ENCODE results near the gene R3HDM4. TPM values are rescaled to one million over a fixed set of nuclear protein-coding genes. Genes with fewer than 3 reads are reported as not detected.

R3HDM4 gene
- total and polyA plus RNA-seq, 4 donors = 14.1 to 72.4 (median 20.2) TPM

DNA sequence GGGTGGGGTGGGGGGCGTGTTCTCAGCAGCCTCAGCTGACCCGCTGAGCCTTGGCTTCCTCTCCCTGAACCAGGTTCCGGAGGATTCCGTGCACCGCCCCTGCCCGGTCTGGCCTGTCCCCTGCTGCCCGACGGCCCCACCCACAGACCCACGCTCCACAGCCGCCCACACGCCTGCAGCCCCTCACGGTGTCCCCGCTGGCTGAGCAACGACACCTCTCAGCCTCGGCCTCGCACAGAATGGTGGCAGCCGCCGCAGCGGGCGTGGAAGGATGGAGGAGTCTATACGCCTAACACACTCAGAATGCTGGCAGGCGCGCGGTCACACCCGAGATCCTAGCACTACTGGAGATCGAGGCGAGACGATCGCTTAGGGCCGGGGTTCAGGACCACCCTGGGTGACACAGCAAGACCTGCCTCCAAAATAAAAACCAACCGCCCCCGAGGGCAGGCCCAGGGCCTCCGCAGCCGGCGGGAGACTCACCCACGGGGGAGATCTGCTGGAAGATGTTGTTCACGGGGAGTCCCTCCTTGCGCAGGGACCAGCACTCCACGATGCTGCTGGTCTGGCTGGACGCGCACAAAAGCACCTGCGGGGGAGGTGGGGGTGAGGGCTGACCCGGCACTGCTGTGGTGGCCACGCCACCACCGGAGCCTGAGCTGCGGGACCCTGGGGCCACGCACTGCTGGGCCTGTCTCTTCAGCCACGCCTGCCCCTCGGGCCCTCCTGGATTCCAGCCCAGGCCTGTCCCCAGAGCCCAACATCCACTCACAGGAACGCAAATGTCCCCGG is 28.4 kb downstream of the R3HDM4 start:
- DNase-seq (ENCODE audit: low spot score) = no peak
- H3K36me3 ChIP-seq (ENCODE audit: control insufficient read depth in 4 of 4, insufficient read depth in 3 of 4, low read depth in 1 of 4, low read length in 3 of 4) = peaks cover 0 to 69% (median 19%) of the 10 kb centered on the region in 4 donors
- no peak for TF ChIP-seq JUND (IDR thresholded peaks at IDR 0.05)
- TF ChIP-seq SP1 (IDR thresholded peaks at IDR 0.05) = no peak
- TF ChIP-seq, protein P1, sequence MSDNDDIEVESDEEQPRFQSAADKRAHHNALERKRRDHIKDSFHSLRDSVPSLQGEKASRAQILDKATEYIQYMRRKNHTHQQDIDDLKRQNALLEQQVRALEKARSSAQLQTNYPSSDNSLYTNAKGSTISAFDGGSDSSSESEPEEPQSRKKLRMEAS (IDR thresholded peaks at IDR 0.05) = no peak
- TF ChIP-seq, protein P2, sequence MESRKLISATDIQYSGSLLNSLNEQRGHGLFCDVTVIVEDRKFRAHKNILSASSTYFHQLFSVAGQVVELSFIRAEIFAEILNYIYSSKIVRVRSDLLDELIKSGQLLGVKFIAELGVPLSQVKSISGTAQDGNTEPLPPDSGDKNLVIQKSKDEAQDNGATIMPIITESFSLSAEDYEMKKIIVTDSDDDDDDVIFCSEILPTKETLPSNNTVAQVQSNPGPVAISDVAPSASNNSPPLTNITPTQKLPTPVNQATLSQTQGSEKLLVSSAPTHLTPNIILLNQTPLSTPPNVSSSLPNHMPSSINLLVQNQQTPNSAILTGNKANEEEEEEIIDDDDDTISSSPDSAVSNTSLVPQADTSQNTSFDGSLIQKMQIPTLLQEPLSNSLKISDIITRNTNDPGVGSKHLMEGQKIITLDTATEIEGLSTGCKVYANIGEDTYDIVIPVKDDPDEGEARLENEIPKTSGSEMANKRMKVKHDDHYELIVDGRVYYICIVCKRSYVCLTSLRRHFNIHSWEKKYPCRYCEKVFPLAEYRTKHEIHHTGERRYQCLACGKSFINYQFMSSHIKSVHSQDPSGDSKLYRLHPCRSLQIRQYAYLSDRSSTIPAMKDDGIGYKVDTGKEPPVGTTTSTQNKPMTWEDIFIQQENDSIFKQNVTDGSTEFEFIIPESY (IDR thresholded peaks at IDR 0.05) = no peak
- no peak for TF ChIP-seq NR2F2 (IDR thresholded peaks at IDR 0.05)
- TF ChIP-seq, protein P3, sequence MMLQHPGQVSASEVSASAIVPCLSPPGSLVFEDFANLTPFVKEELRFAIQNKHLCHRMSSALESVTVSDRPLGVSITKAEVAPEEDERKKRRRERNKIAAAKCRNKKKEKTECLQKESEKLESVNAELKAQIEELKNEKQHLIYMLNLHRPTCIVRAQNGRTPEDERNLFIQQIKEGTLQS (IDR thresholded peaks at IDR 0.05) = no peak
- TF ChIP-seq GABPA (IDR thresholded peaks at IDR 0.05 in 1 of 2, conservative IDR thresholded peaks at IDR 0.05 in 1 of 2) = no peak
- TF ChIP-seq, protein P4, sequence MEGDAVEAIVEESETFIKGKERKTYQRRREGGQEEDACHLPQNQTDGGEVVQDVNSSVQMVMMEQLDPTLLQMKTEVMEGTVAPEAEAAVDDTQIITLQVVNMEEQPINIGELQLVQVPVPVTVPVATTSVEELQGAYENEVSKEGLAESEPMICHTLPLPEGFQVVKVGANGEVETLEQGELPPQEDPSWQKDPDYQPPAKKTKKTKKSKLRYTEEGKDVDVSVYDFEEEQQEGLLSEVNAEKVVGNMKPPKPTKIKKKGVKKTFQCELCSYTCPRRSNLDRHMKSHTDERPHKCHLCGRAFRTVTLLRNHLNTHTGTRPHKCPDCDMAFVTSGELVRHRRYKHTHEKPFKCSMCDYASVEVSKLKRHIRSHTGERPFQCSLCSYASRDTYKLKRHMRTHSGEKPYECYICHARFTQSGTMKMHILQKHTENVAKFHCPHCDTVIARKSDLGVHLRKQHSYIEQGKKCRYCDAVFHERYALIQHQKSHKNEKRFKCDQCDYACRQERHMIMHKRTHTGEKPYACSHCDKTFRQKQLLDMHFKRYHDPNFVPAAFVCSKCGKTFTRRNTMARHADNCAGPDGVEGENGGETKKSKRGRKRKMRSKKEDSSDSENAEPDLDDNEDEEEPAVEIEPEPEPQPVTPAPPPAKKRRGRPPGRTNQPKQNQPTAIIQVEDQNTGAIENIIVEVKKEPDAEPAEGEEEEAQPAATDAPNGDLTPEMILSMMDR (IDR thresholded peaks at IDR 0.05; ENCODE audit: low read depth, low read length, missing input control) = no peak
- TF ChIP-seq TAF1 (conservative IDR thresholded peaks at IDR 0.05) = no peak
- no peak for TF ChIP-seq YY1 (IDR thresholded peaks at IDR 0.05)
- TF ChIP-seq RXRA (IDR thresholded peaks at IDR 0.05) = no peak
- no peak for TF ChIP-seq EGR1 (IDR thresholded peaks at IDR 0.05; ENCODE audit: low read depth in 2 of 2)
- no peak for TF ChIP-seq FOXA2 (IDR thresholded peaks at IDR 0.05)
- H3K4me3 ChIP-seq (ENCODE audit: low read depth in 1 of 3, low read length in 3 of 3) = no peak overlapping the region
- no peak overlapping the region for H3K27ac ChIP-seq (ENCODE audit: low read depth in 1 of 2, low read length in 2 of 2)
- no peak overlapping the region for H3K9ac ChIP-seq (ENCODE audit: low read depth in 1 of 2, low read length in 2 of 2)
- no peaks in the 10 kb centered on the region for H3K9me3 ChIP-seq (ENCODE audit: control insufficient read depth in 4 of 4, low read length in 3 of 4)
- no peaks in the 10 kb centered on the region for H3K4me1 ChIP-seq (ENCODE audit: control insufficient read depth in 4 of 4, insufficient read depth in 4 of 4, low read length in 3 of 4)
- no peaks in the 10 kb centered on the region for H3K27me3 ChIP-seq (ENCODE audit: control insufficient read depth in 4 of 4, insufficient read depth in 4 of 4, low read length in 3 of 4)
- WGBS = 96% methylated on average over 51 of the region's 51 CpGs

DNA sequence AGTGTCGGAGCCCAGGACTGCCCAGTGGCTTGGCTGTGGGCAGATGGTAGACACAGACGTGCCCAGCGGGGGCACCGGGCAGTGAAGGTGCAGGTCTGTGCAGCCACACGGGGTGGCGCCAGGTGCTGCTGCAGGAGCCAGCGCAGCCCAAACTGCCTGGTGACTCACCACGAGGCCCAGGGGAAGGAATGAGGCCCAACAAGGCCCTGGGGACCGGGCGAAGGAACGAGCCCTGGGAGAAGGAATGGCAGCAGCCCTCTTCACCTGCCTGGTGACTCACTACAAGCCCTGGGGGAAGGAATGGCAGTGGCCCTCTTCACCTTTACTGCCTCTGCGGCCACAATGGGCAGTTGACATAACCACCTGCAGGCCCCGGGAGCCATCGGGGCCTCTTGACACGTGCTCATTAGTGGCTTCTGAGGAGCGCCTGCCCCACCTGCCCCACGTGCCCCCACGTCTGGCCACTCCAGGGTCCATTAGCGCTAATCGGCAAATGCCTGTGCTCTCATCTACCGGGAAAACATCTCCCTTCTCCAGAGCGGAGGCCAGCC is 29.3 kb downstream of the R3HDM4 start:
- TF ChIP-seq FOXA1 (IDR thresholded peaks at IDR 0.05) (no peak), RAD21 (IDR thresholded peaks at IDR 0.05) (no peak), SP1 (IDR thresholded peaks at IDR 0.05) (no peak)
- TF ChIP-seq, protein P1 (IDR thresholded peaks at IDR 0.05) = no peak
- Histone ChIP-seq H3K27me3 (ENCODE audit: control insufficient read depth in 4 of 4, insufficient read depth in 4 of 4, low read length in 3 of 4) (no peaks in the 10 kb centered on the region), H3K36me3 (ENCODE audit: control insufficient read depth in 4 of 4, insufficient read depth in 3 of 4, low read depth in 1 of 4, low read length in 3 of 4) (peaks cover 0 to 62% (median 19%) of the 10 kb centered on the region in 4 donors), H3K4me1 (ENCODE audit: control insufficient read depth in 4 of 4, insufficient read depth in 4 of 4, low read length in 3 of 4) (no peaks in the 10 kb centered on the region), H3K27ac (ENCODE audit: low read depth in 1 of 2, low read length in 2 of 2) (no peak overlapping the region), H3K9me3 (ENCODE audit: control insufficient read depth in 4 of 4, low read length in 3 of 4) (no peaks in the 10 kb centered on the region), H3K4me3 (ENCODE audit: low read depth in 1 of 3, low read length in 3 of 3) (no peak overlapping the region), H3K9ac (ENCODE audit: low read depth in 1 of 2, low read length in 2 of 2) (no peak overlapping the region)
- DNase-seq (ENCODE audit: low spot score) = no peak
- 95% methylated on average over 22 of the region's 22 CpGs for WGBS

Measured in liver (tissue), 9 donors.